ENCODE data around the gene DEFB131A. TPM values are rescaled to one million over a fixed set of nuclear protein-coding genes. Genes with fewer than 3 reads are reported as not detected.
"Not testable (repeated sequence)": the region's sequence is repeated elsewhere in the genome, so short reads cannot be mapped to it uniquely, and the experiment has no call there.

Gene DEFB131A, protein sequence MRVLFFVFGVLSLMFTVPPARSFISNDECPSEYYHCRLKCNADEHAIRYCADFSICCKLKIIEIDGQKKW
- polyA plus RNA-seq: not detected
- long read RNA-seq, donor 1: 0 reads
- long read RNA-seq, donor 2: 0 reads
- long read RNA-seq, donor 3: 0 reads
- long read RNA-seq, donor 4: 0 reads
- long read RNA-seq, donor 5: 0 reads
- long read RNA-seq, donor 6: 0 reads
- long read RNA-seq, donor 7: 0 reads
- long read RNA-seq, donor 8: 0 reads
- long read RNA-seq, donor 9: 0 reads
- long read RNA-seq, donor 10: 0 reads

DNA sequence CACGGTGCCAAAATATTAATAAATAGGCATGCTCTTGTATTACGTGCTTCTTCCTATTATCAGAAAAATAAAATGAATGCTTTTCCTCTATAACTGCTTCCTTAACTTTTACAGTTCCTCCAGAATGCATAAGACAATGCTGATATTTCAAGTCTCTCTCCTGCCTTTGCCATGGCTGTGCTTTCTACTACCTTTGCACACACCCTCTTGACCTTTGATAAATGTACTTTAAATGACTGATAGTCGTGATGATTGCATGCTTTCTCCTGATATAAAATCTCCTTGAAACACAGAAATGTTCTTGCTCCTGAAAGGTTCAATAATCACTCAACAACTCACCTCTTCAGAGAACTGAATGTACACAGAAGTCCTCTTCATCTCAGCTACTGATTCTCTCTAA lies at the start of gene DEFB131A:
DEFB131A (plus strand) TSS at position 301 of the 400 bp plus-strand sequence. CDS start 120 bp downstream, outside the sequence.
- 9 to 43% (median 26%) methylated on average over 3 of the region's 3 CpGs for WGBS, 3 donors
- H3K4me3 ChIP-seq (ENCODE audit: low read depth in 1 of 3, low read length in 3 of 3): peak within 1 kb of the TSS in 1 of 3 donors; percentile 7
- not testable (repeated sequence) for H3K27me3 ChIP-seq (ENCODE audit: control insufficient read depth in 3 of 3, insufficient read depth in 3 of 3, low read length in 3 of 3); H3K36me3 ChIP-seq (ENCODE audit: control insufficient read depth in 3 of 3, insufficient read depth in 2 of 3, low read depth in 1 of 3, low read length in 3 of 3); H3K27ac ChIP-seq (ENCODE audit: low read depth in 1 of 3, low read length in 2 of 3); H3K9me3 ChIP-seq (ENCODE audit: control insufficient read depth in 2 of 2, insufficient read depth in 1 of 2, low read depth in 1 of 2, low read length in 1 of 2); H3K4me1 ChIP-seq (ENCODE audit: control insufficient read depth in 3 of 3, insufficient read depth in 2 of 3, low read depth in 1 of 3, low read length in 2 of 3)
- DNase-seq (peak in 1 of 2 donors; percentile 82), FAIRE-seq (peak; percentile 71)

DNA sequence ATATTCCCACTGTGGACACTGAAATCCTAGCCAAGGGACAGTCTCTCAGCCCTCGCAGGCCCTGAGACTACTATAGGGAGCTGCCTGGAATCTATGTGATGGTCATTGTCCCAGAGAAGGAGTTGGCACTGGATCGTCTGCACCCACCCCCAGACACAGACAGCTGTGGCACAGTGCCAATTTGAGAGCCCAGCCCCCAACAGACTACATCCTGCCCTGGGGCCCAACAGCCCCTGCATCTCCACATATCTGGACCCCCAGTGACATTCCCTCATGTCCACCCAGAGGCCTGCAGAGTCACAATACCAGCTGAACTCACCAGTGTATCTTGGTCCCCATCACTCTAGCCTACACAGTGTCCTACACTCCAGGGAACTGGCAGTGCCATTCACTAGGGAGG lies 38.4 kb upstream of the DEFB131A start:
- H3K27me3 ChIP-seq (ENCODE audit: control insufficient read depth in 3 of 3, insufficient read depth in 3 of 3, low read length in 3 of 3); H3K4me1 ChIP-seq (ENCODE audit: control insufficient read depth in 3 of 3, insufficient read depth in 2 of 3, low read depth in 1 of 3, low read length in 2 of 3); H3K4me3 ChIP-seq (ENCODE audit: low read depth in 1 of 3, low read length in 3 of 3); DNase-seq; H3K9me3 ChIP-seq (ENCODE audit: control insufficient read depth in 2 of 2, insufficient read depth in 1 of 2, low read depth in 1 of 2, low read length in 1 of 2); FAIRE-seq; H3K36me3 ChIP-seq (ENCODE audit: control insufficient read depth in 3 of 3, insufficient read depth in 2 of 3, low read depth in 1 of 3, low read length in 3 of 3); H3K27ac ChIP-seq (ENCODE audit: low read depth in 1 of 3, low read length in 2 of 3): not testable (repeated sequence)
- 75 to 85% (median 78%) methylated on average over 2 of the region's 2 CpGs for WGBS, 3 donors

DNA sequence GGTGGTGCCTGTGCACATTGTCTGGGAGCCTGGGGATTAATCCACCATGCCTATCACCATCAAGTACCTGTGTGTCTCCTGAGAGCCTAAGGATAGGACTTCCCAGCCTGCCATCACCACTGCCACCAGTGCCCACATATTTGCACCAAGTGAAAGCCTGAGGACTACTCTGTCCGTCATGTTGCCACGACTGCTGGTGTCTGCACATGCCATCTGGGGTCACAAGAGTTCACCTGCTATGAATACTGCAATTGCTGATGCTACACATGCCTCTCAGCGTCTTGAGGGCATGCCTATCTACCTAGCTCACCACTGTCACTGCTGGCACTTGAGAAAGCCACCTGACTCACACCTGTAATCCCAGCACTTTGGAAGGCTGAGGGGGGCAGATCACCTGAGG lies 37.7 kb upstream of the DEFB131A start:
- not testable (repeated sequence) for DNase-seq; H3K4me3 ChIP-seq (ENCODE audit: low read depth in 1 of 3, low read length in 3 of 3); H3K36me3 ChIP-seq (ENCODE audit: control insufficient read depth in 3 of 3, insufficient read depth in 2 of 3, low read depth in 1 of 3, low read length in 3 of 3); H3K4me1 ChIP-seq (ENCODE audit: control insufficient read depth in 3 of 3, insufficient read depth in 2 of 3, low read depth in 1 of 3, low read length in 2 of 3); FAIRE-seq; H3K27ac ChIP-seq (ENCODE audit: low read depth in 1 of 3, low read length in 2 of 3); H3K27me3 ChIP-seq (ENCODE audit: control insufficient read depth in 3 of 3, insufficient read depth in 3 of 3, low read length in 3 of 3); H3K9me3 ChIP-seq (ENCODE audit: control insufficient read depth in 2 of 2, insufficient read depth in 1 of 2, low read depth in 1 of 2, low read length in 1 of 2)
- 76 to 78% (median 77%) methylated on average over 3 of the region's 3 CpGs for WGBS, 3 donors

DNA sequence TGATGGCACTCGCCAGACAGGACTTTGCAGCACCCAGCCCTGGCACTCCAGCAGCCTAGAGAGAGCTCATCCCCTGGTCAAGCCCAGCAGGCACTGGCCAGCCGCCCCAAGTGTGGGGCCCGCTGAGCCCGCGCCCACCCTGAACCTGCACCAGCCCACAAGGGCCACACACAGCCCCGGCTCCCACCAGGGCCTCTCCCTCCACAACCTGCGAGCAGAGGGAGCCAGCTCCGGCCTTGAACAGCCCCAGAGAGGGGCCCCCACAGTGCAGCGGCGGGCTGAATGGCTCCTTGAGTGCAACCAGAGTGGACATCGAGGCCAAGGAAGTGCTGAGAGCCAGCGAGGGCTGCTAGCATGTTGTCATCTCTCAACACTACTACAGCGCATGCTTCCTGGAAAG lies 34.4 kb upstream of the DEFB131A start:
- Histone ChIP-seq H3K4me3 (ENCODE audit: low read depth in 1 of 3, low read length in 3 of 3) (no peak overlapping the region), H3K4me1 (ENCODE audit: control insufficient read depth in 3 of 3, insufficient read depth in 2 of 3, low read depth in 1 of 3, low read length in 2 of 3) (no peaks in the 10 kb centered on the region), H3K27ac (ENCODE audit: low read depth in 1 of 3, low read length in 2 of 3) (no peak overlapping the region), H3K27me3 (ENCODE audit: control insufficient read depth in 3 of 3, insufficient read depth in 3 of 3, low read length in 3 of 3) (no peaks in the 10 kb centered on the region), H3K9me3 (ENCODE audit: control insufficient read depth in 2 of 2, insufficient read depth in 1 of 2, low read depth in 1 of 2, low read length in 1 of 2) (no peaks in the 10 kb centered on the region), H3K36me3 (ENCODE audit: control insufficient read depth in 3 of 3, insufficient read depth in 2 of 3, low read depth in 1 of 3, low read length in 3 of 3) (no peaks in the 10 kb centered on the region)
- no peak for DNase-seq
- no peak for FAIRE-seq
- 89 to 94% (median 89%) methylated on average over 13 of the region's 13 CpGs for WGBS, 3 donors

DNA sequence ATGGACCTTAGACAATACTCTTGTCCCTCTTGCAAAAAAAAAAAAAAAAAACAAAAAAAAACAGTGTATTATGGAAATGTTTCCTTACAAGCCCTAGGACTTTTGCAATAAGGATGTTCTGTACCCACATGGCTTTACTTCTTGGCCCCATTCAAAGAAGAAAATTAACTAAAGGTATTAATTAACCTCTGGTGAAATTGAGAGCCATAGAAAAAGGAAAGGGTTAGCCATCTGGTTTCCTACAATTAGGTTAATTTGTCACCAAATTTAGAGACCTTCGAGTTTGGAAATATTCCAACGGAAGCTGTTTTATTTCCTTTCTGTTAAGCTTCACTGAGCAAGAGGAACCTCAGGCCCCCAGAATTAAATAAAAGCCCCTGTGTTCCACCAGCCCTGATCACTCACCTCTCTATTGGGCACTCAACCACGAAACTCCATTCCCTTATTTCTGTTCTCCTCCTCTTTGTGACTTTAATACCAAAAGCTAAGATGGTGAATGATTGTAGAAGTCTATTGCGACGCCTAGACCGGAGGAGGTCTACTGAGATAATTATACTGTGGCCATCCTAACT lies 22.2 kb upstream of the DEFB131A start:
- DNase-seq; H3K4me3 ChIP-seq (ENCODE audit: low read depth in 1 of 3, low read length in 3 of 3); H3K9me3 ChIP-seq (ENCODE audit: control insufficient read depth in 2 of 2, insufficient read depth in 1 of 2, low read depth in 1 of 2, low read length in 1 of 2); H3K4me1 ChIP-seq (ENCODE audit: control insufficient read depth in 3 of 3, insufficient read depth in 2 of 3, low read depth in 1 of 3, low read length in 2 of 3); H3K27me3 ChIP-seq (ENCODE audit: control insufficient read depth in 3 of 3, insufficient read depth in 3 of 3, low read length in 3 of 3); FAIRE-seq; H3K36me3 ChIP-seq (ENCODE audit: control insufficient read depth in 3 of 3, insufficient read depth in 2 of 3, low read depth in 1 of 3, low read length in 3 of 3); H3K27ac ChIP-seq (ENCODE audit: low read depth in 1 of 3, low read length in 2 of 3): not testable (repeated sequence)
- WGBS, 3 donors: 67 to 76% (median 70%) methylated on average over 6 of the region's 6 CpGs

DNA sequence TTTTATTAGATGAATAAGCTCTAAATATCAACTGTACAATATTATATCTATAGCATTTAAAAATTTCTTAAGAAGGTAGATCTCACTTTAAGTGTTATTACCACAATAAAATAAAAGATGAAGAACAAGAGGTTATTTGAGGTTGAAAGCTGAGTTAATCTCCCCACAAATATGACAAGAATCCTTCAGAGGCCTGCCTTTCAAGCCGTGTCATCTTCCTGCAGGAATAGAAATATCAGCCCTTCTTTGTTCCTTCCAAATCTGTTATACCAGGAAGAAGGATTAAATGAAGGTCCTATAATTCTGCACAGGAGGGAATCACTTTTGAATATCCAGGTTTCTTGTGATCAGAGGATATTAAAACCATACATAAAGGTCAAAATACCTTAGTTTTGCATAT lies 18.3 kb upstream of the DEFB131A start:
- H3K27ac ChIP-seq (ENCODE audit: low read depth in 1 of 3, low read length in 2 of 3); FAIRE-seq; H3K9me3 ChIP-seq (ENCODE audit: control insufficient read depth in 2 of 2, insufficient read depth in 1 of 2, low read depth in 1 of 2, low read length in 1 of 2); H3K27me3 ChIP-seq (ENCODE audit: control insufficient read depth in 3 of 3, insufficient read depth in 3 of 3, low read length in 3 of 3); H3K4me1 ChIP-seq (ENCODE audit: control insufficient read depth in 3 of 3, insufficient read depth in 2 of 3, low read depth in 1 of 3, low read length in 2 of 3); H3K36me3 ChIP-seq (ENCODE audit: control insufficient read depth in 3 of 3, insufficient read depth in 2 of 3, low read depth in 1 of 3, low read length in 3 of 3); H3K4me3 ChIP-seq (ENCODE audit: low read depth in 1 of 3, low read length in 3 of 3); DNase-seq: not testable (repeated sequence)
- WGBS, 3 donors: 56 to 67% (median 60%) methylated on average over 1 of the region's 1 CpG

DNA sequence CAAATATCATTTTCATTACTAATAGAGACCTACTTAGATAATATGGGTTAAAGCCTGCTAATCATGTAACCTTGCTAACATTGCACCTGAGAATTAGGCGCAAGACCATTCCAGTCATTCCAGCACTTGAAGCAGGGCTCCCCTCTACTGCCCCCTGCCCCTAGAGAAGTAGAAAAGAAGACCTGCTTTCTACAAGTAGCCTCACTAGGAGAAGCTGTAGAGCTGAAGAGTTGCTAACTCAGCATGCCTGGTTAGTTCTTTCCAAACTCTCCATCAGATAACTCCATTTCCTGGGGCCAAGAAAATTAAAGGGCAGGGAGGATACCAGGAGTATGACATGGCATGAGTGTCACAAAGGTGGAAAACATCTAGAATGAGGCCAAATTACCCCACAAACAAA lies 14.2 kb upstream of the DEFB131A start:
- not testable (repeated sequence) for H3K27me3 ChIP-seq (ENCODE audit: control insufficient read depth in 3 of 3, insufficient read depth in 3 of 3, low read length in 3 of 3); H3K36me3 ChIP-seq (ENCODE audit: control insufficient read depth in 3 of 3, insufficient read depth in 2 of 3, low read depth in 1 of 3, low read length in 3 of 3); H3K4me1 ChIP-seq (ENCODE audit: control insufficient read depth in 3 of 3, insufficient read depth in 2 of 3, low read depth in 1 of 3, low read length in 2 of 3); H3K4me3 ChIP-seq (ENCODE audit: low read depth in 1 of 3, low read length in 3 of 3); DNase-seq; FAIRE-seq; H3K27ac ChIP-seq (ENCODE audit: low read depth in 1 of 3, low read length in 2 of 3); H3K9me3 ChIP-seq (ENCODE audit: control insufficient read depth in 2 of 2, insufficient read depth in 1 of 2, low read depth in 1 of 2, low read length in 1 of 2)
- 44 to 82% (median 81%) methylated on average over 1 of the region's 1 CpG for WGBS, 3 donors

DNA sequence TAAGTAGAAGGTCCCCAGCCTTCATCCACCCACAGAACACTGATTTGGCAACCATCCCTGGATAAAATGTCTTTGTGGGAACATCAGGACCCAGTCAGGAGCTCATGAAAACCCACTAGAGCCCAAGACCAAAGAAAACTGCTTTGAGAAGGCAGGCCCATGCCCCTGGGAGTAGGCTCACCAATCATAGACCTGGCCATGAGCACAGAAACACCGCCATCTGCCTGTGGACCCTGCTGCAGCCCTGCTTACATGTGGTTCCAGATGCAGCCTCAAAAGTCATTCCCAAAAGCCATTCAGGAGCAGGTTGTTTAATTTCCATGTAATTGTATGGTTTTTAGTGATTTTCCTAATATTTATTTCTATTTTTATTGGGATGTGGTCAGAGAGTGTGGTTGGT lies 10.9 kb upstream of the DEFB131A start:
- WGBS, 3 donors: 76 to 80% (median 79%) methylated on average over 1 of the region's 1 CpG
- H3K9me3 ChIP-seq (ENCODE audit: control insufficient read depth in 2 of 2, insufficient read depth in 1 of 2, low read depth in 1 of 2, low read length in 1 of 2); H3K4me1 ChIP-seq (ENCODE audit: control insufficient read depth in 3 of 3, insufficient read depth in 2 of 3, low read depth in 1 of 3, low read length in 2 of 3); H3K27me3 ChIP-seq (ENCODE audit: control insufficient read depth in 3 of 3, insufficient read depth in 3 of 3, low read length in 3 of 3); H3K27ac ChIP-seq (ENCODE audit: low read depth in 1 of 3, low read length in 2 of 3); DNase-seq; H3K4me3 ChIP-seq (ENCODE audit: low read depth in 1 of 3, low read length in 3 of 3); FAIRE-seq; H3K36me3 ChIP-seq (ENCODE audit: control insufficient read depth in 3 of 3, insufficient read depth in 2 of 3, low read depth in 1 of 3, low read length in 3 of 3): not testable (repeated sequence)

DNA sequence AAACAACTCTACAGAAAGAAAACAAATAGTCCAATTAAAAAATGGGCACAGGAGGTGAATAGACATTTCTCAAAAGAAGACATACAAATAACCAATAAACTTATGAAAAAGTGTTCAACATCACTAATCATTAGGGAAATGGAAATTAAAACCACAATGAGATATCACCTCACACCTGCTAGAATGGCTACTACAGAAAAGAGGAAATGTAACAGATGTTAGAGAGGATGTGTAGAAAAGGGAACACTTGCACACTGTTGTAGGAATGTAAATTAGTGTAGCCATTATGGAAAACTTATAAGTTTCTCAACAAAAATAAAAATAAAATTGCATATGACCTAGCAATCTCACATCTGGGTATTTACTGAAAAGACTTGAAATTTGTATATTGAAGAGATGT lies 7.5 kb upstream of the DEFB131A start:
- not testable (repeated sequence) for H3K9me3 ChIP-seq (ENCODE audit: control insufficient read depth in 2 of 2, insufficient read depth in 1 of 2, low read depth in 1 of 2, low read length in 1 of 2); DNase-seq; H3K4me1 ChIP-seq (ENCODE audit: control insufficient read depth in 3 of 3, insufficient read depth in 2 of 3, low read depth in 1 of 3, low read length in 2 of 3); H3K27me3 ChIP-seq (ENCODE audit: control insufficient read depth in 3 of 3, insufficient read depth in 3 of 3, low read length in 3 of 3); H3K27ac ChIP-seq (ENCODE audit: low read depth in 1 of 3, low read length in 2 of 3); H3K36me3 ChIP-seq (ENCODE audit: control insufficient read depth in 3 of 3, insufficient read depth in 2 of 3, low read depth in 1 of 3, low read length in 3 of 3); H3K4me3 ChIP-seq (ENCODE audit: low read depth in 1 of 3, low read length in 3 of 3)
- peak; percentile 95 for FAIRE-seq

Data from small intestine (tissue), 16 donors.